Activated naive CD4-positive, alpha-beta T cell treated with anti-CD3 and anti-CD28 coated beads, Interleukin-2, amount 50 U/mL, for 72 hours (primary cell): ENCODE data around the gene GFER. TPM values are rescaled to one million over a fixed set of nuclear protein-coding genes. Genes with fewer than 3 reads are reported as not detected.
"Not testable (repeated sequence)": the region's sequence is repeated elsewhere in the genome, so short reads cannot be mapped to it uniquely, and the experiment has no call there.

Experiments used
- ATAC-seq, 2 donors: fragments of 150-1000 bp; cut with Tn5 transposase; 2 replicates each; pipeline ENCODE4 v1.10.0; 2021; ENCODE audit warnings: mild to moderate bottlenecking in 2 of 2, moderate library complexity in 2 of 2
- DNase-seq, 2 donors: peaks; one replicate each; pipeline ENCODE4 v3.0.0; 2021 to 2022; ENCODE audit warnings: low spot score in 2 of 2
- H3K27ac Mint-ChIP-seq, 2 donors: one replicate each; pipeline ENCODE4 v1.8.0; 2022; ENCODE audit warnings: mild to moderate bottlenecking in 2 of 2, mixed read lengths in 2 of 2
- H3K36me3 Mint-ChIP-seq, 2 donors: one replicate each; pipeline ENCODE4 v1.8.0; 2022; ENCODE audit warnings: mixed read lengths in 2 of 2
- H3K9me3 Mint-ChIP-seq, 2 donors: one replicate each; pipeline ENCODE4 v1.8.0; 2022; ENCODE audit warnings: mixed read lengths in 2 of 2
- total RNA-seq, 2 donors: library from RNA; stranded (reverse); gene quantifications; one replicate each; pipeline ENCODE4 v1.2.3, GENCODE V29; 2022

GFER gene
- total RNA-seq: 10 to 100 TPM; 19.1 to 25.0 TPM

DNA sequence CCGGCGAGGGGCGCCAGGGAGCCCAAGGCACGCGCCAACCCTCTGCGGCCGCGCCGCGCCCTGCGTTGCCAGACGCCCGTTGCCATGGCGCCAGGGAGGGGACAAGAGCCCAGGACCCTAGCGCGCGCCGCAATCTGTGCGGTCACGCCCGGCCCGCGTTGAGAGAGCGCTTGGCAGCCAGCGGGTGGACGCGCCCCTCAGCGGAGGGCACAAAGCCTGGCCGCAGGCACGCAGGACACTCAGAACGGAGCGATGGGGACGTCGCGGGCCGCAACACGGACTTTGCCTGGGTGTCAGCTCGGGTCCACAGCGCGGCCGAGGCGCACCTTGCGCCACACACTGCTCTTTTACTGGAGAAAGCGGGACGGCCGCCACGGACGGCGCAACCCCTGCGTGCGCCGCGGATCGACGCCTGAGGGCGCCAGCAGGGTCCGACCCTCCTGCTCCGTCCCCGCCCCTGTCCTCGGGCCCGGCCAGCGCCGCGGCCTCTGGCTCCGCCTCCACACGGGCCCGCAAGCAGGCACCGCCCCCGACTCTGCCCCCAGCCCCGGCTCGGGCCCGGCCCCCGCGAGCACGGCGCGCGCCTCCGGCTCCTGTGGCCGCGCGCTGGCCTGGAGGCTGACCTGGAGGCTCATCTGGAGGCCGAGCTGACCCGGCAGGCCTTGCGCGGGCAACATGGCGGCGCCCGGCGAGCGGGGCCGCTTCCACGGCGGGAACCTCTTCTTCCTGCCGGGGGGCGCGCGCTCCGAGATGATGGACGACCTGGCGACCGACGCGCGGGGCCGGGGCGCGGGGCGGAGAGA lies at the start of gene GFER:
TSS of gene GFER (plus strand) at position 650 of the 803 bp plus-strand sequence. CDS start at position 676, 26 bp downstream.
- no peaks in the 10 kb centered on the region for H3K9me3 Mint-ChIP-seq
- ATAC-seq: peak; percentile 86 to 93
- peak; percentile 74 to 89 for DNase-seq
- peak within 1 kb of the TSS; percentile 44 to 81 for H3K27ac Mint-ChIP-seq
- H3K36me3 Mint-ChIP-seq: peaks cover 3 to 6% of the 10 kb centered on the region in 2 donors

DNA sequence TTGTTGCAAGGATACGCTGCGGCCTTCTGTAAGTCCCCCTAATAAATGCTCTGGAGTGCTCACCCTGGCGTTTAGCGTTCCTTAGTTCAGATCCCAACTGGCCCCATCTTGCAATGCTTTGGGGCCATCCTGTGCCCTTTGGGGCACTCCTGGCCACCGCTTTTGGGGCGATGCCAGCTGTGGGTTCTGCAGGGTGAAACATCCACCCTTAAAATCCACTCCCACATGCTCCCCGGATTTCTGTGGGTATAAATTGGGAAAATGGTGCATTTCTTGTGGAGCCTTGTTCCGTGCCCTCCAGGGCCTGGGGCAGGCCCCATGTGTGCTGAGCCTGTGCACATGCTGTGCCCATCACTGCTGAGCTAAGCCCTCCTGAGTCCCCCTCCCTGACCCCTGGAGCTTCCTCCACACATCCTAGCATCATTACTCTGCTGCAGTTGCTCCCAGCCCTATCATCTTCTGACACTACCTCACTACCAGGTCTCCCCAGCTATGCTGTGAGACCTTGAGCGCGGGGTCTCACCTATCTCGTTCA lies 47.0 kb upstream of the GFER start:
- no peaks in the 10 kb centered on the region for H3K9me3 Mint-ChIP-seq
- DNase-seq: no peak
- no peak for ATAC-seq
- peak overlapping the region in 1 of 2 donors; percentile 50 for H3K27ac Mint-ChIP-seq
- peaks cover 0 to 6% of the 10 kb centered on the region in 2 donors for H3K36me3 Mint-ChIP-seq

DNA sequence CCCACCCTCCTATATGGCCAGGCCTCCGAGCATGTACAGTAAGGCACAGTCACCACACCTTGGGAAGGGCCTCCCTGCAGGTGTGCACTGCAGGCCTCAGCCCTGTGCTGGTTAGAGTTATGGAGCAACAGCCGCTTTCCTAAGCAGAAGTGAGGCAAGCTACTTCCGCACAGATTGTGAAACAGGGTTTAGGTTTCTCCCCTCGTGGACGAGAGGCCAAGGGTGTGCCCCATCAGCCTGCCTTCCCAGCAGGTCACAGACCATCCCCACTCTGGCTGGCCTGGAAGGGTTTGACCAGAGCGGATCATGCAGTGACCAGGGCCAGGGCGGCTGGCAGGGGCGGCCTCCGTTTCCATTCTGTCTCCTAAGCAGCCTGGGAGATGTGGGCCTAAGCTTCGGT lies 45.7 kb upstream of the GFER start:
- Mint-ChIP-seq H3K36me3 (peaks cover 0 to 11% of the 10 kb centered on the region in 2 donors), H3K9me3 (no peaks in the 10 kb centered on the region), H3K27ac (no peak overlapping the region)
- ATAC-seq (no peak), DNase-seq (no peak)

DNA sequence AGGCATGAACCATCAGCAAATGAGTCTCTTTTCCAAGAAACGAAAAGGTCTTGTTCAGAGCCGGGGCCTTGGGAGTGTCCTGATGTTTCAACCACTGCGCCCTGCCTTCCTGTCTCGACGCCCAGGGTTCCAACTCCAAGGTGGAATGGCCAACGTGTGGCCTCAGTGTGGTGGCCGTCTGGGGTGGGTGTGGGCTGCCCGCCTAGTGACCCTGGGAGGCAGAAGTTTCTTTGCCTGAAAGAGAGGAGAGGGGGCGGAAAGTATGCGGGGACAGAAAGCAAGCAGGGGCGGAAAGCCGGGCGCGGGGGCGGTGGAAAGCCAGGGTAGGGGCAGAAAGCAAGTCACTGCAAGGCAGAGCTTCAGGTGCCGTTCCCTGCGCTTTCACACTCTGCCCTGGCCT lies 45.1 kb upstream of the GFER start:
- no peaks in the 10 kb centered on the region for H3K9me3 Mint-ChIP-seq
- DNase-seq (no peak), ATAC-seq (no peak)
- no peak overlapping the region for H3K27ac Mint-ChIP-seq
- H3K36me3 Mint-ChIP-seq: peaks cover 0 to 11% of the 10 kb centered on the region in 2 donors

DNA sequence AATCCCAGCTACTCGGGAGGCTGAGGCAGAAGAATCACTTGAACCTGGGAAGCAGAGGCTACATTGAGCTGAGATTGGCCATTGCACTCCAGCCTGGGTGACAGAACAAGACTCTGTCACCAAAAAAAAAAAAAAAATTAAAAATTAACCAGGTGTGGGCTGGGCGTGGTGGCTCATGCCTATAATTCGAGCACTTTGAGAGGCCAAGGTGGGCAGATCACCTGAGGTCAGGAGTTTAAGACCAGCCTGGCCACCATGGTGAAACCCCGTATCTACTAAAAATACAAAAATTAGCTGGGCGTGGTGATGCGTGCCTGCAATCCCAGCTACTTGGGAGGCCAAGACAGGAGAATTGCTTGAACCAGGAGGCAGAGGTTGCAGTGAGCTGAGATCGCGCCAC lies 44.2 kb upstream of the GFER start:
- DNase-seq, H3K9me3 Mint-ChIP-seq, ATAC-seq, H3K27ac Mint-ChIP-seq: not testable (repeated sequence)
- peaks cover 0 to 11% of the 10 kb centered on the region in 2 donors for H3K36me3 Mint-ChIP-seq

DNA sequence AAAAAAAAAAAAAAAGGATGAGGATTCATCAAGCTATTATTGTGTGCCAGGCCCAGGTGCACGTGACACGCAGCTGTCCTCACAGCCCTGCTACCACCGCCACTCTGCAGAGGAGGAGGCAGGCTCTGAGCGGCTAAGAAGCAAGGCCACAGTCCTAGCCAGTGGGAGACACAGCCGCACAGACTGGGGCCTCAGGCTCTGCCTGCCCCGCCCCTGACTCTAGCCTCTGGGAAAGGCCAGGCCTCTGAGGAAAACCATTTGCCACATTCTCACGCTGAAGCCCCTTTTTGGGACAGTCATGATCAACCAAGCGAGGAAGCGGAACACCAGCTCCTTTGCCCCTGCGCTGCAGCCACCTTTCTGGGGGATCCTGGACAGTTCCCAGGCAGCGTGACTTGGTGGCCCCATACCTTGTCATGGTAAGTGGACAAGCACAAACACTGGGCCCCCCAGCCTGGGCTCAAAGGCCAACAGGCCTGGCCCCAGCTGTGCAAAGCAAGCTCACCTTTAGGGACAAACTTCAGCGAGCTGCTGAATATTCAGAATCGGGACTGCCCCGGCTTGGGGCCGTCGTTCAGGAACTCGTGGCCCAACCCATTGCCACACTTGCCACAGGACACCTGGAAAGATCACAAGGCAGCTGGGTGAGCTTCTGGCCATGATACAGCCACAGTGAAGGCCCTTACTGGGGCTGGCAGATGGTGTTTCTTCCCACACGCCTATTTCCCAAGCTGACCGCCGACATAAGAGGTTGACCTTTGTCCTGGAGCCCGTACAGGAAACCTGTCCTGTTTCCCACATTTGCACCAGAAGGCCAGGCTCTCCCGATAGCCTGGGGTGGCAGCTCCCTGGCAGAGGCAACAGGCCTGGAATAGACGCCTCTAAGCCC lies 43.5 kb upstream of the GFER start:
- Mint-ChIP-seq H3K36me3 (peaks cover 0 to 11% of the 10 kb centered on the region in 2 donors), H3K9me3 (no peaks in the 10 kb centered on the region), H3K27ac (no peak overlapping the region)
- no peak for ATAC-seq
- no peak for DNase-seq

DNA sequence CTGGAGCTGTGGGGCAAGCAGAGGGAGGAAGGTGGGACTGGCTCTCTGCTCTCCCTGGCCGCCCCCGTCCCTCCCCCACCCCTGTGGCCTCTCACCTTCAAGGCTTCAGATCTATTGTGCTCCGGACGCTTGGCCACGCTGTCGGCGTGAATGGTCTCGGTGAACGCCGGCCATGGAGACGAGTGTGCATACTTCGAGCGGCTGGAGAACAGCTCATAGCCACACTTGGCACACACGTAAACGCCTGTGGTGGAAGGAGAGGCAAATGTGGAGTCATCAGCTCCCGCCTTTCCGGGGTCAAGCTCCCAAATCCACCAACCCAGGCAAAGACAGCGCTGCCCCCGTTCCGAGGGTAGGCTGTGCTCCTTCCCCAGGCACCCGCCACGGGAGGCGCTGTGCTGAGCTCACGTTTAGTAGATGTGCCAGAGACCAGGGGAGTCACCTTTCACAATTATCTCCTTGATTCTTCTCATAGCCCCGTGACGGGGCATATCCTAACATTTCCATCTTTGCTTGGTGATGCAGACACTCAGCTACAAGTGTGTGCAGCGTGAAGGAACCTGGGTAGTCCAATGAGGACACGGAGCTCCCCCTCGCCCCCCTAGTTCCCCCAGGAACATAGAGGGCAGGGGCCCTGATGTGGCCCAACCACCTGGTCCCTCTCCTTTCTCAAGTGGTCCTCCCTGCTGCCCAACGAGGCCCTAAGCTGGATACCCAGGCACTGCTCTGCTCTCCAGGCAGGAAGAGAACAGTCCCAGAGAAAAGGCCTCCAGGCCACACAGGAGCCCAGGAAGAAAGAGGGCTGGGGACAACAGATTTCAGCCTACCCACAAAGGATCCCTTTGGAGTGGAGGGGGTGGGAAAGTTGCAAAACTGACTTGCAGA lies 42.6 kb upstream of the GFER start:
- ATAC-seq (no peak), DNase-seq (no peak)
- peaks cover 0 to 11% of the 10 kb centered on the region in 2 donors for H3K36me3 Mint-ChIP-seq
- H3K9me3 Mint-ChIP-seq: no peaks in the 10 kb centered on the region
- H3K27ac Mint-ChIP-seq: peak overlapping the region; percentile 84 to 90

DNA sequence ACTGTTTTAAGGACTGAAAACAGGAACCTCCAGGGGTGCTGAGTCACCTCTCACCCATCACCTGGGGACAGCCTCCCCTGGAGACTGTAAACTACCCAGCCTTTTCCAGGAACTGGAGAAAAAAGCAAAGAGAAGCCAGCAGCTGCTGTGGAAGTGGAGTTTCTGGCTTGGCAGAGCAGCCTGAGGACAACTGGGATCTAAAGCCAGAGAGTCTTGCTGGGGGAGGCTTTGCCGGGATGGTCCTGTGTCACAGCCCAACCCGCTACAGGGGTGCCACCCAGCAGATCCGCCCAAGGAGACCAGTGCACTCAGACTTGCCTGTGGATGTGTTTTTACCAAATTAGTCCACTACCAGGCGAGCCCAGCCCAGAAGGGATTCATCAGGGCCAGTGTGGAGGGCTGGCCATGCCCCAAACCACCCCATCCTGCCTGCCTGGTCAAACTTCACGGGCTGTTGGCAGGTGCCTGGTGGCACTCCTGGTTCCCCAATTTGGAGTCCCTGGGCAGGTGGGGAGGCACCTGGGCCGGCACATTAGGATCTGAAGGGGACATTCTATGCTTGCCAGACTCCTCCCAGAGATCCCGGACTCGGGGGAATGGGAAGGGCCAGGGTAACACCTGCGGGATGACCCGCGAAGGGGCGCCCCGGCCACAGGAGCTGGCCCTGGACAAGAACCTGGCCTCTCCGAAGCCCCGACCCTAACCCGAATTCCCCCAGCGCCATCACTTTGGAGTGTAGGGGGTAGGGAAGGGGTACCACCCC lies 41.8 kb upstream of the GFER start:
- Mint-ChIP-seq H3K27ac (peak overlapping the region; percentile 84 to 90), H3K36me3 (peaks cover 0 to 11% of the 10 kb centered on the region in 2 donors), H3K9me3 (no peaks in the 10 kb centered on the region)
- ATAC-seq (no peak), DNase-seq (no peak)

DNA sequence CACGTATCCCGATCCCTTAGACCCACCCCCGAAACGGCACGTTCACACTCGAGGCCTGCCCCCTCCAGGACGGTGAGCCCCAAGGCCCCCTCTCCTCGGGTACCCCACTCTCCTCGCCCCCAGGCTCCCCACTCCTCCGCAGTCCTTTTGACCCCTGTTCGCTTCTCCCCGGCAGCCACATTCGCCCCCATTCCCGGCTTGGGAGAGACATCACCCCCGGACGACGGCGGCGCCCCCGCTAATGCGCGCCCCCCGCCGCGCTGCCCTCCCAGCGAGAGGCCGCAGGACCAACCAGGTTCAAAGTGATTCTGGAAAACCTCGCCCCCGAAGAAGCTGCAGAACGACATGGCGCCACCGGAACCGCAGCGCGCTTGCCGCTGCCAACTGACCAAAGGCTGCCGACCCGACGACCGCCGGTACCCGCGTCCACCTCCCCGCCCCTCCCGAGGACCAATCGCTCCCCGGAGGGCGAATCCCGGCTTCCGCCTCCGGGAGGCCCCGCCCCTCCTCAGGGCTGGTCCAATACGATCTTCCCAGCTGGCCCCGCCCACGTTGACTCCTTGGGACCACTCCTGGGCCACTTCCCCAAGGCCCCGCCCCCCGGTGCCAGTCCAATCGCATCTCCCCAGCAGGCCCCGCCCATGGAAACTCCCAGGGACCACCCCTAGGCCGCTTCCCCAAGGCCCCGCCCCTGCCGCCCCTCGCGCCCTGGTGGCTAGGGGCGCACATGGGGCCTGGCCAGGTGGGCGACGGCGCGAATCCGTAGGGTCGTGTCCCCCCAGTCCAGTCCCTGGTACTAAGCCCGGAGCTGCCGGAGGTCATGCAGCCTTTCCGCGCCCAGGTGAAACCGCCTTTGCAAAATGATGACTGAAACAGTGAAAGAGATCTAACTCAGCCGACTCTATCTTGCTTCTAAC lies 40.9 kb upstream of the GFER start, which contains the start of gene MSRB1:
TSS of gene MSRB1 (minus strand) at position 390 of the 917 bp plus-strand sequence. CDS start at position 347, 43 bp downstream.
- H3K9me3 Mint-ChIP-seq: no peaks in the 10 kb centered on the region
- DNase-seq: peak; percentile 99 to 100
- peaks cover 0 to 11% of the 10 kb centered on the region in 2 donors for H3K36me3 Mint-ChIP-seq
- peak within 1 kb of the TSS; percentile 90 to 95 for H3K27ac Mint-ChIP-seq
- ATAC-seq: peak; percentile 94 to 96

DNA sequence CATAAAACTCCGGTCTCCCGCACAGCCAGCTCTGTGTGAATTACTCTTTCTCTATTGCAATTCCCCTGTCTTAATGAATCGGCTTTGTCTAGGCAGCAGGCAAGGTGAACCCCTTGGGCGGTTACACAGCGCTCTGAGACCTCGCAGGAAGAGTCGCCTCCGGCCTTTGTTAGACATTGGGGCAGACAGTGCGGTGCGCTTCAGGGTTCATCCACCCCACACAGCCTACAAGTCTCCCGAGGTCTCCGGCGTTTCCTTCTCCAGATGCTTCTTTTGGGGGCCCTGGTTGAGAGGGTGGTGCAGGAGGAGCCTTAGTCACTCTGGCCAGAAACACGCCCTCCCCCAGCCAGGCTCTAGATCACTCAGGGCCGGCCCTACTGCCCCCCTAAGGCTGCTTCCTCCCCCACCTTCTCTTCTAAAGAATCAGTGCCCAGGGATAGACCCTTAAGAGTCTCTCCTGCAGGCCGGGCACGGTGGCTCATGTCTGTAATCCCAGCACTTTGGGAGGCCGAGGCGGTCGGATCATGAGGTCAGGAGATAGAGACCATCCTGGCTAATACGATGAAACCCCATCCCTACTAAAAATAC lies 39.3 kb upstream of the GFER start:
- ATAC-seq: no peak
- Mint-ChIP-seq H3K36me3 (peaks cover 0 to 11% of the 10 kb centered on the region in 2 donors), H3K9me3 (no peaks in the 10 kb centered on the region), H3K27ac (no peak overlapping the region)
- DNase-seq: no peak

DNA sequence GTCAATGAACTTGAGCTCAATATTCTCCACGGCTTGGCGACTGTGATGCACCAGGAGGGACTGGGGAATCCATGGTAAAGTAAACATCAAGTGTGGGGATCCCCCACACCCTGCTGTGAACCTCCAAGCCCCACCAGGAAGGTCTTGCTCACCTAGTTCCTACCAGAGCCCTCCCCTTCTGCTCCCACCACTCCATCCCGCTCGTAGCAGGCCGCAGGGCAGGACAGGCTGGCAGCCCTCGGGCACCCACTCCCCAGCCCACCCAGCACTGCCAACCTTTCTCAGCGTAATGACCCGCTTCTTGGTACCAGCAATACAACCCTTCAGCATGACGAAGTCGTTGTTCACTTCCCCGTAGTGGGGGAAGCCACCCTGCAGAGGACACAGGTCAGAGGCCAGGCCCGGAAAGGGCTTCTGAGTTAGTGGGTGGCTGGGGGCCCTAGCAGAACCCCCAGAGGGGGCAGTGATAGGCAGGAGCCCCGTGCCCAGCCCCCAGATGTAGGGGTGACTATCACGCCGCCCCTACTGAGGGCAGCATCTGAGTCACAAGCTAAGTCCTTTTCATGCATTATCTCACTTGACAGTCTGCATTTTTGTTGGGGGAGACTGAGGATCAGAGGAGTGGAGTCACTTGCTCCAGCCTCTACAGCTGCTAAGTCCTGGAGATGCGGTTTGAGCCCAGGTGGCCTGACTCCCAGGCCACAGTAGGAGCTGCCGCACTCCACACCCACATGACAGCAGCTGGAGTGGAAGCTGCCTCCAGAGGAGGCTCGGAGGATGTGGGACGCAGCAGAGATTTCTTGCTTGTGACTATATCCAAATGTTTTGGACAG lies 38.2 kb upstream of the GFER start:
- H3K9me3 Mint-ChIP-seq: no peaks in the 10 kb centered on the region
- ATAC-seq (no peak), DNase-seq (no peak)
- no peak overlapping the region for H3K27ac Mint-ChIP-seq
- H3K36me3 Mint-ChIP-seq: peaks cover 0 to 11% of the 10 kb centered on the region in 2 donors

DNA sequence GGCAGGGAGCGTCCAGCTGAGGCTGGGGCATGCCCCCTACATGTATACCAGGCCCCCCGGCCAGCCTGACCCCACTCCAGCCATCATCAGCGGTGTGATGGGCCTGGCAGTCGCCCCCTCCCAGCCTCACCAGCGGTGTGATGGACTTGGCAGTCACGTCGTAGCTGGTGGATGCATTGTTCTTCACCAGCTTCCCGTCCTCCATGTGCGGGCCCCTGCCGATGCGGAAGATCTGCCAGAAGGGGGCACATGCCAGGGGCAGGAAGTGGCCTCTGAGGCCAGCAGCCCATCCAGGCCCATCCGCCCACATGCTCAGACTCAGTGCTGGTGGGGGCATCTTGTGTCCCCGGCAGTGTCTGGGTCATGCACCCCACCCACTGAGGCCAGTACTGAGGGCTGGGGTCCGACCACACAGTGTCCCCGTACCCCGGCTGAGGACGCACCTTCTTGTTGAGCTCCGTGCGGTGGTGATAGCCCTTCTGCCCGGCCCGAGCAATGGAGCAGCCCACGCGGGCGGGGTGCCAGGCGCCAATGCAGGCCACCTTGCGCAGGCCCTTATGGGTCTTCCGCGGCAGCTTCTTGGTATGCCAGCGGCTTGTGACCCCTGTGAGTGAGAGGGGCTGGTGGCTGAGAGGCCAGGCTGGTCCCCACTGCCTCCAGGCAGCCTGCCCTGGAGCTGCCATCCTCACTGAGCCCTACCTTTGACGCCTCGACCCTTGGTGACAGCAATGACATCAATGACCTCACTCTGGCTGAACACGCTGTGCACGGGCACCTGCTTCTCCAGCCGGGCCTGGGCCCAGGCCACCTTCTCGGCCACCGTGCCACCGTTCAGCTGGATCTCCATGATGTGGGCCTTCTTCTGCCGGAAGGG lies 37.3 kb upstream of the GFER start:
- peaks cover 0 to 7% of the 10 kb centered on the region in 2 donors for H3K36me3 Mint-ChIP-seq
- ATAC-seq: no peak
- no peak for DNase-seq
- no peak overlapping the region for H3K27ac Mint-ChIP-seq
- H3K9me3 Mint-ChIP-seq: no peaks in the 10 kb centered on the region

DNA sequence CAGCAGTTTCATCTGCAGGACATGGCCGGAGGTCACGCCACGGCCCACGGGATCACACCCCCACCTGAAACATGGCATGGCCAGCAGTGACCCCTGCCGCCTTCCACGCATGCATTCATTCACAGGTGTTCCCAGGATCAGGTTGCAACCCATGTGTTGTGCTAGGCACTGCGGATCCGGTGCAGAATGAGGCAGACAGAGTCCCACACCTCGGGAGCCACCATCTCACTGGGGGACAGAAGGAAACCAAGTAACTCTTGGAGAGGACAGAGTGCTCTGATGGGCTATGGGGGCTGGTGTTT lies 36.7 kb upstream of the GFER start:
- DNase-seq (no peak), ATAC-seq (no peak)
- H3K27ac Mint-ChIP-seq: peak overlapping the region in 1 of 2 donors; percentile 84
- peaks cover 0 to 5% of the 10 kb centered on the region in 2 donors for H3K36me3 Mint-ChIP-seq
- H3K9me3 Mint-ChIP-seq: no peaks in the 10 kb centered on the region
